LHCN-M2 (cell line): ENCODE data around the gene B3GLCT. TPM values are rescaled to one million over a fixed set of nuclear protein-coding genes. Genes with fewer than 3 reads are reported as not detected.

Experiments
- DNase-seq: peaks from one replicate; pipeline ENCODE4 v3.0.0-alpha.2; 2012; ENCODE audit warnings: low read depth
- total RNA-seq: library from RNA; depleted of rRNA; stranded (reverse); fragments of >200 nt; gene quantifications from 2 replicates; pipeline ENCODE4 v1.2.3, GENCODE V29; 2014; rRNA removed

Gene B3GLCT
- total RNA-seq, 1 experiment from 2014 or later: 9.1 TPM

DNA sequence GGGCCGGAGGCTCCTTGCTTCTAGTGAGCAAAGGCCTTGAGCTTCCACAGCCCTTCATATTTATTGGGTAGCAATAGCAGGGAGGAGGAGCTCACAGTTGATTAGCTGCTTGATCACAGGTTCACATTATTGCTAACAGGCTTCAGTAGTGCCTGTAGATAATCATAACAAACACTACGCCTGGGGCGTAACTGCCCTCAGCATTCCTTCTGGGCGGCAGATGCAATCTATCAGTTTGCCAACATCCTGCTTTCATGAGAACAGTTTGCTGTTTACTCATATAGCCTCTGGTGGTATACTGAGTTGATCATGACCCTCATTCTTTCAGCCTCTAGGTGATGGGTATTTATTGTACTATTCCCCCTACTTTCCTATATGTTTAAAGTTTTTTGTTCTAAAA, 149.4 kb downstream of the B3GLCT start:
- DNase-seq: no peak

DNA sequence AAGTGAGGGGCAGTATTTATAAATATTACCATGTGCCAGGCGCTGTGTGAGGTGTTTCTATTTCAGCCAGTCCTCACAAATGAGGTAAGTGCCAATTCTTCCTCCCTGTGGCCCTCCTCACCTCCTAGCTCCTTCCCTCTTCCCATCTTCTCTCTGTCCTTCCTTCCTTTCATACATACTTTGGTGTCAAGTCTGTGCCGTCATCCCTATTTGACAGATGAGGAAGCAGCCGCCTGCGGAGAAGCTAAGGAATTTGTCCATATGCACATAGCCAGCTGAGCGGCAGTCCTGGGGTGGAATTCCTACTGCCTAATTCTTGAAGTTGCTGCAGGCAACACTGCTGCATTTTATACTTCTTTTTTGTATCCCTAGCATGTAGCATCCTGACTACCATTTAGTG, 150.8 kb downstream of the B3GLCT start:
- DNase-seq: no peak

DNA sequence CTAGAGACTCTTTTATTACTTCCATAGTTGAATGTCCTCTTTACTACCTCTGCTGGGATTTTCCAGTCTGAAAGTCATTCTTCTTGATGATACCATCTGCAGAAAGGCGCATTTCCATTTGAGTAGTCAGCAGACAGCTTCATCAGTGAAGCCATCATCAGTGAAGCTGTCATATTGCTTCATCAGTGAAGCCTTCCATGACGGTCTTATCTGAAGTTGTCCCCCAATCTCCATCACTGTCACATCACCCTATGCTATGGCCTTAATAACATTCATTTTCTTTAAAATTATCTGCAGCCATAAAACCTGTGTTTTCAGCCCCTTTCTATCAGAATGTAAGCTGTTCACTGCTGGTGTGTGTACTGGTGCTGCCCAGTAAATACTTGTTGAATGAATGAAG, 151.6 kb downstream of the B3GLCT start:
- DNase-seq: no peak

GRCh38 chr13:31352467-31352866, 152.7 kb downstream of the B3GLCT start:
- DNase-seq: no peak

GRCh38 chr13:31355001-31355400, 155.2 kb downstream of the B3GLCT start:
- DNase-seq: no peak

DNA sequence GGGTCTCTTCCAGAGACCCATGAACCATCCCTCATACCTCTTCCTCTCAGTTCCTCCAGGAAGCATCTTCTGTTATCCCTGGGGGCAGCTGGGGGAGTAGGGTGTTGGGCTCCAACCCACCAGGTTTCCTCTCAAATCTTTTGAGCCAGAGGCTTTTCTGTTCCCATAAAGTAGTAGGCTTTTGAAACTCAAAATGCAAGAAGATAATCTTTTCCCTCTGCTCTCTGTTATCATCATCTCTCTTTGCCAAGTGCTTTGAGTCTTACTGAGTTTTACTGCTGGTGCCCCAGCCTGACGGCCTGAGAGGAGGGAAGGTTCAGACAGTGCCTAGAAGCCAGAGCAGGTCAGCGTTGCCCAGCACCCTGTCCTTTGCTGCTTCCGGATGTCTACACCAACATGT, 157.2 kb downstream of the B3GLCT start:
- DNase-seq: no peak

GRCh38 chr13:31357581-31357980, 157.8 kb downstream of the B3GLCT start:
- DNase-seq: no peak

- DNase-seq: no peak
These were observed 161.9 kb downstream of the B3GLCT start for GRCh38 chr13:31361673-31362072.

DNA sequence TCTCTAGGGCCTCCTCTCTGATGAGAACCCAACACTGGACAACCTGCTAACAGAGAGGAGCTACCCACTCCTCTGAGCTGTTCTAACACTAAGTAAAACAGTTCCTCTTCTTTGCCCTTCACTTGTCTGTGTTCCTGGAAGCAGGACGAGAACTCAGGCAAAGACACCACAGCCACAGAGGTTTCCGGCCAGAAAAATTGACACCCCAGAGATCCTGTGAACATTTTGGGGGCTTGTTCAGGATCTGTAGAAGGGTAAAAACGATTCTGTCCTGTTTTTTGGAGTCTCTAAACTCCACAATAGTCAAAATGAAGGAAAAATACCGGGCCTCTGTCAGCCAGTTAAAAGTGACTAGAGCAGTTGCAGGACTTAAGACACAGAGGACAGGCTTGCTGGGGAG, 165.9 kb downstream of the B3GLCT start:
- DNase-seq: no peak

- DNase-seq: no peak
These were observed 167.6 kb downstream of the B3GLCT start for GRCh38 chr13:31367410-31367809.

- DNase-seq: no peak
These were observed 169.4 kb downstream of the B3GLCT start for GRCh38 chr13:31369213-31369612.

- DNase-seq: no peak
These were observed 172.7 kb downstream of the B3GLCT start for GRCh38 chr13:31372454-31372853.

DNA sequence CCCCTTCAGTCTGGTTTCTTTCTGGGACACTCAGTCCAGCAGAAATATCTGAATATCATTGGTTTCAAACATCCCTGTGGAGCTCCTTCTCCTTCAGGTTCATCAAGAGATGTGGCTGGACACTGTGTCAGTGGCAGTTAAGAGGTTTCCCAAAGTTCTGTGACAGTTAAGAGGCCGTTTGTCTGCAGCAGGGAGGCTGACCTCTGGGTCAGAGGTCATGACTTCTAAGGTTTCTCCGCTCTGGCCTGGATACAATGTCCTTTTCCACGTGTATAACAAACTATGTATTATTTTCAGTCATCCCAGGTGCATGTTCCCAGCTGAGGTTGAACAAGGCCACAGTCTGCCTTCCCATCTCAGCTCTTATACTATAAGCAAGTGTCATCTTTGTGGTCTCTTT, 174.9 kb downstream of the B3GLCT start:
- no peak for DNase-seq

DNA sequence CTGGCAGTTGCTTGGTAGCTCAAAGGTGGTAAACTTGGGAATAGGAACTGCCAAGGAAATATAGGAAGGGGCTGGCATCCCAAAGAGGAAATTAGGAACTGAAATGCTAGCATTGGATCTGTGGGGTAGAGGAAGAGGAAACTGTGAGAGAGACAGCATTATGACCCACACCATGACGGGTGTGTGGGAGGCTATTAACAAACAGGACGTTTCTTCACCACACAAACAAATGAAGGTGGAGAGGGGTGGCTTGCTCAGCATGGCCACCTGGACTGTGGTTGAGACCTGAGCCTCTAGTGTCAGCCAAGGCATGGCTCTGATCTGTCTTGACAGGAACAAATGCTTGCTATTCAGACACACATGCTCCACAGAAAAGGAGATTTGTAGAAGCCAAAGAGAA, 178.2 kb downstream of the B3GLCT start:
- no peak for DNase-seq

DNA sequence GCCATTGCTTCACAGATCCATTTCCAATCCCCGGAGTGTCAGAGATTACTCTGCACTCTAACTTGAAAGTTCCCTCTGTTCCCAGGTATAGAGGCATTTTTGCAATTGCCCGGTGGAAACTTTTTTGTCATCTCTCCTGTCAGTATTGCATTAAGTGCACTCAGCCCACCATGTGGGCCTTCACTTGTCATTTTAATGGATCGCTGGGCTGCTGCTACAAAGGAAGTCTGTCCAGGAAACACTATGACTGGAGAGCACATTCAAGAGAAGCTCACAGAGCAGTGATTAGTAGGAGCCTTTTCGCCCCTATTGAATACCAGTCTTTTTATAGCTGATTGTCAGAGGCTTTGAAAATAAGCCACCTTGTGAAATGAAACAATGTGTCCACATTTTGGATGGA, 180.9 kb downstream of the B3GLCT start:
- DNase-seq: peak; percentile 10

Other genes with a start within 250 kb of the B3GLCT start
- 54.4 and 70.6 TPM in 2 replicates for gene HSPH1, start 38.1 kb upstream of the B3GLCT start, total RNA-seq